Endothelial cell of umbilical vein (primary cell): Measurements from ENCODE around the gene ADAM23. TPM values are rescaled to one million over a fixed set of nuclear protein-coding genes. Genes with fewer than 3 reads are reported as not detected.

Experiments used
- BruUV-seq: library from RNA; stranded (reverse); fragments of 400-500 nt; replicated peaks from 2 replicates; lab custom pipeline; 2021; lab: Mats Ljungman, UMichigan
- CTCF ChIA-PET: fragments of 300-600, 350-600 bp; sonication (Branson Sonifier 250); formaldehyde crosslinking; loops from one replicate; lab custom pipeline; 2021; ENCODE audit warnings: antibody characterized with exemption, inconsistent platforms; lab: Charles Lee
- POLR2A ChIA-PET: fragments of 300-600, 350-600 bp; sonication (Branson Sonifier 250); formaldehyde crosslinking; loops from one replicate; lab custom pipeline; 2021; ENCODE audit warnings: antibody characterized with exemption, inconsistent platforms; lab: Charles Lee
- DNase-seq: peaks from one replicate; pipeline ENCODE4 v3.0.0-alpha.2; 2011; ENCODE audit warnings: low read depth, low spot score
- FAIRE-seq: peaks from 2 replicates; lab custom pipeline; 2011; peaks lifted over from hg19 to GRCh38; lab: Jason Lieb, UNC
- H2AFZ ChIP-seq: 2 replicates; pipeline ENCODE4 v1.6.0; 2012; ENCODE audit warnings: low read depth, low read length, control low read depth, inconsistent platforms
- H3K27ac ChIP-seq: 2 replicates; pipeline ENCODE4 v1.5.1; 2011; ENCODE audit warnings: low read depth, mild to moderate bottlenecking, control low read depth, low read length, moderate library complexity; ENCODE audit not compliant: insufficient read depth
- H3K27me3 ChIP-seq, 2 experiments: 2 replicates each; pipeline versions ENCODE4 v1.6.0 to v1.6.1; 2011; ENCODE audit warnings: low read length in 2 of 2, mixed read lengths in 1 of 2; ENCODE audit not compliant: control insufficient read depth in 2 of 2, insufficient read depth in 2 of 2
- H3K36me3 ChIP-seq, 2 experiments: 2 replicates in 1 of 2; 3 replicates in 1 of 2; pipeline ENCODE4 v1.5.1; 2011; ENCODE audit warnings: low read length in 2 of 2, mild to moderate bottlenecking in 1 of 2, moderate library complexity in 1 of 2; ENCODE audit not compliant: control insufficient read depth in 2 of 2, insufficient read depth in 2 of 2; ENCODE audit errors: extremely low read depth in 1 of 2
- H3K4me1 ChIP-seq: 3 replicates; pipeline ENCODE4 v1.5.1; 2011; ENCODE audit warnings: mild to moderate bottlenecking, low read length; ENCODE audit not compliant: control insufficient read depth, insufficient read depth; ENCODE audit errors: extremely low read depth
- H3K4me2 ChIP-seq: 2 replicates; pipeline ENCODE4 v1.6.1; 2011; ENCODE audit warnings: low read length, control low read depth, mixed read lengths; ENCODE audit not compliant: insufficient read depth
- H3K4me3 ChIP-seq, 3 experiments: fragments of 200-600 bp in 1 of 3; sonication (generic), shearing (Covaris generic) in 1 of 3; replicated peaks in 1 of 3; 2 replicates each; pipeline ENCODE4 v1.5.1; 2011 to 2016; ENCODE audit warnings: control low read depth in 3 of 3, low read length in 3 of 3, mild to moderate bottlenecking in 2 of 3, inconsistent platforms in 1 of 3, low read depth in 1 of 3, moderate library complexity in 1 of 3; ENCODE audit not compliant: insufficient read depth in 1 of 3
- H3K79me2 ChIP-seq: 2 replicates; pipeline ENCODE4 v1.6.0; 2012; ENCODE audit warnings: low read length, inconsistent platforms; ENCODE audit not compliant: control insufficient read depth, insufficient read depth
- H3K9ac ChIP-seq: replicated peaks from 2 replicates; pipeline ENCODE3; 2011; ENCODE audit warnings: low read length, control low read depth; ENCODE audit not compliant: insufficient read depth; ENCODE audit errors: extremely low read depth
- H3K9me1 ChIP-seq: replicated peaks from 3 replicates; pipeline ENCODE4 v1.6.0; 2011; ENCODE audit warnings: mild to moderate bottlenecking, low read length; ENCODE audit not compliant: control insufficient read depth, insufficient read depth; ENCODE audit errors: extremely low read depth
- H3K9me3 ChIP-seq: replicated peaks from 2 replicates; pipeline ENCODE4 v1.5.1; 2012; ENCODE audit warnings: low read length, inconsistent platforms; ENCODE audit not compliant: control insufficient read depth, insufficient read depth
- H4K20me1 ChIP-seq: replicated peaks from 2 replicates; pipeline ENCODE3; 2011; ENCODE audit warnings: mild to moderate bottlenecking, low read length; ENCODE audit not compliant: control insufficient read depth, insufficient read depth; ENCODE audit errors: extremely low read depth
- EZH2 ChIP-seq: IDR thresholded peaks from 2 replicates; pipeline ENCODE4 v1.6.1; 2012; ENCODE audit warnings: borderline replicate concordance, low read depth, mild to moderate bottlenecking, moderate library complexity, low read length, inconsistent platforms; ENCODE audit not compliant: severe bottlenecking
- GATA2 ChIP-seq: IDR thresholded peaks from 2 replicates; pipeline ENCODE4 v1.7.0; 2011; ENCODE audit warnings: low read depth, mild to moderate bottlenecking, moderate library complexity, mixed read lengths, low read length; ENCODE audit not compliant: insufficient read length, insufficient read depth
- JUN ChIP-seq: IDR thresholded peaks from 2 replicates; pipeline ENCODE4 v1.6.1; 2011; ENCODE audit warnings: borderline replicate concordance, low read depth; ENCODE audit not compliant: insufficient read length, insufficient read depth
- MAX ChIP-seq: IDR thresholded peaks from 2 replicates; pipeline ENCODE4 v1.6.1; 2011; ENCODE audit not compliant: insufficient read depth, insufficient read length
- MYC ChIP-seq: IDR thresholded peaks from one replicate; pipeline ENCODE4 v1.6.1; 2011; ENCODE audit warnings: mild to moderate bottlenecking, low read depth, low read length
- POLR2A ChIP-seq: IDR thresholded peaks from 2 replicates; pipeline ENCODE4 v1.6.1; 2012; ENCODE audit warnings: low read depth, mild to moderate bottlenecking, control low read depth, low read length
- dilution Hi-C: fragments of 300-500 bp; cut with MboI; formaldehyde crosslinking; loops from one replicate; pipeline ENCODE4 v1.15.0; 2019; ENCODE audit warnings: low sequenced_read_pairs; ENCODE audit not compliant: extremely low pct_ligation_motif_present
- intact Hi-C: fragments of 100-400 bp; cut with micrococcal nuclease; formaldehyde crosslinking; loops from one replicate; pipeline ENCODE4 v1.10.0; 2022
- polyA plus RNA-seq, 4 experiments: library from polyadenylated mRNA; depleted of rRNA in 3 of 4; stranded (reverse) in 3 of 4; unstranded in 1 of 4; fragments of >200 nt; gene quantifications; 2 replicates each; pipeline versions ENCODE4 v1.2.1 to v1.2.3, GENCODE V29; 2011 to 2012; ENCODE audit warnings: missing spikeins in 1 of 4
- total RNA-seq: library from RNA; stranded (reverse); gene quantifications from 2 replicates; pipeline ENCODE4 v1.2.3, GENCODE V29; 2021

Gene ADAM23
- total and polyA plus RNA-seq, 2 donors (not counting 3 experiments of a cell fraction or from before 2014, with no cell fraction given): 20.6 to 38.5 TPM

GRCh38 chr2:206562375-206562774 is 119.0 kb downstream of the ADAM23 start:
- POLR2A ChIA-PET: no interaction called here
- no peaks in the 10 kb centered on the region for H3K36me3 ChIP-seq
- H3K4me3 ChIP-seq: no peak overlapping the region
- CTCF ChIA-PET: no interaction called here
- H3K79me2 ChIP-seq: no peaks in the 10 kb centered on the region
- FAIRE-seq: no peak
- dilution Hi-C loops: no loop called here
- H3K27me3 ChIP-seq: no peaks in the 10 kb centered on the region
- no peak for DNase-seq
- H3K4me1 ChIP-seq: no peaks in the 10 kb centered on the region
- no peaks in the 10 kb centered on the region for H3K9me1 ChIP-seq
- H3K4me2 ChIP-seq: no peak overlapping the region
- H2AFZ ChIP-seq: no peak overlapping the region
- H3K9ac ChIP-seq: no peak overlapping the region
- no peak overlapping the region for H3K27ac ChIP-seq
- no peaks in the 10 kb centered on the region for H3K9me3 ChIP-seq
- intact Hi-C loops: no loop called here
- no TSS peak for BruUV-seq
- H4K20me1 ChIP-seq: no peaks in the 10 kb centered on the region
- TF ChIP-seq POLR2A: no peak
- TF ChIP-seq MAX: no peak
- TF ChIP-seq JUN: no peak
- no peak for TF ChIP-seq GATA2

GRCh38 chr2:206563374-206563773 is 120.0 kb downstream of the ADAM23 start:
- Histone ChIP-seq H3K27ac (no peak overlapping the region), H4K20me1 (no peaks in the 10 kb centered on the region), H3K9me1 (no peaks in the 10 kb centered on the region), H3K79me2 (no peaks in the 10 kb centered on the region), H3K9me3 (no peaks in the 10 kb centered on the region), H3K27me3 (no peaks in the 10 kb centered on the region), H3K9ac (no peak overlapping the region), H3K36me3 (no peaks in the 10 kb centered on the region), H3K4me1 (no peaks in the 10 kb centered on the region), H3K4me2 (no peak overlapping the region), H2AFZ (no peak overlapping the region), H3K4me3 (no peak overlapping the region)
- TF ChIP-seq MYC (no peak), EZH2 (no peak)
- intact Hi-C loops (no loop called here), dilution Hi-C loops (no loop called here)
- POLR2A ChIA-PET: no interaction called here
- DNase-seq (no peak), FAIRE-seq (no peak)
- BruUV-seq: no TSS peak
- CTCF ChIA-PET: no interaction called here
